HepG2 (cell line): ENCODE measurements around the gene HDAC8.

Experiments
- CENPX ChIP-seq: sonication (generic); formaldehyde crosslinking; IDR thresholded peaks from 2 replicates; pipeline ENCODE4 v1.9.0; 2021; ENCODE audit warnings: mild to moderate bottlenecking, missing genetic modification reagents, moderate library complexity
- DZIP1 ChIP-seq: sonication (generic); formaldehyde crosslinking; IDR thresholded peaks from 2 replicates; pipeline ENCODE4 v1.5.0; 2020; ENCODE audit warnings: mild to moderate bottlenecking, missing genetic modification reagents
- NAIF1 ChIP-seq: sonication (generic); formaldehyde crosslinking; IDR thresholded peaks from 2 replicates; pipeline ENCODE4 v1.5.0; 2020; ENCODE audit warnings: mild to moderate bottlenecking, missing genetic modification reagents, borderline replicate concordance
- NFE2L2 ChIP-seq: fragments of 150-350 bp; IDR thresholded peaks from 2 replicates; pipeline ENCODE4 v1.6.1; 2014; ENCODE audit warnings: low read length
- NFYC ChIP-seq: IDR thresholded peaks from 2 replicates; pipeline ENCODE4 v1.6.1; 2016; ENCODE audit warnings: missing genetic modification reagents, missing compliant biosample characterization
- POLR2A ChIP-seq, 2 experiments: IDR thresholded peaks; 2 replicates each; pipeline ENCODE4 v1.6.1; 2011; ENCODE audit warnings: low read depth in 2 of 2, low read length in 2 of 2, mild to moderate bottlenecking in 1 of 2, moderate library complexity in 1 of 2; ENCODE audit not compliant: insufficient read depth in 1 of 2
- ZBTB43 ChIP-seq: sonication (generic); formaldehyde crosslinking; conservative IDR thresholded peaks from 2 replicates; pipeline ENCODE4 v1.4.0; 2020; ENCODE audit warnings: missing genetic modification reagents
- ZFP36L2 ChIP-seq: sonication (generic); formaldehyde crosslinking; IDR thresholded peaks from 2 replicates; pipeline ENCODE4 v1.4.0; 2020; ENCODE audit warnings: missing genetic modification reagents
- ZNF276 ChIP-seq: sonication (generic); formaldehyde crosslinking; IDR thresholded peaks from 2 replicates; pipeline ENCODE4 v1.4.0; 2020; ENCODE audit warnings: mild to moderate bottlenecking, low read depth, missing genetic modification reagents

GRCh38 chrX:72280321-72280845 is 292.3 kb downstream of the HDAC8 start:
- TF ChIP-seq ZBTB43 (CRISPR knock-in tag) (no peak), ZNF276 (no peak), CENPX (CRISPR knock-in tag) (no peak), NFE2L2 (no peak), POLR2A (IDR thresholded peaks at IDR 0.05; ENCODE audit: insufficient read depth in 1 of 2, low read depth in 2 of 2, low read length in 2 of 2) (no peak), DZIP1 (CRISPR knock-in tag) (no peak), ZFP36L2 (CRISPR knock-in tag) (no peak), NAIF1 (CRISPR knock-in tag) (no peak), NFYC (CRISPR knock-in tag) (no peak)
